HG03520 (cell line): Measurements from ENCODE around the gene ZBTB9.
"Not testable (repeated sequence)": the region's sequence is repeated elsewhere in the genome, so short reads cannot be mapped to it uniquely, and the experiment has no call there.

ENCODE experiments used
- ATAC-seq: cut with Tn5 transposase; IDR thresholded peaks from one replicate; pipeline ENCODE4 v1.9.1; 2021; ENCODE audit warnings: mild to moderate bottlenecking, moderate library complexity; ENCODE audit not compliant: unreplicated experiment

The ZBTB9 gene

DNA sequence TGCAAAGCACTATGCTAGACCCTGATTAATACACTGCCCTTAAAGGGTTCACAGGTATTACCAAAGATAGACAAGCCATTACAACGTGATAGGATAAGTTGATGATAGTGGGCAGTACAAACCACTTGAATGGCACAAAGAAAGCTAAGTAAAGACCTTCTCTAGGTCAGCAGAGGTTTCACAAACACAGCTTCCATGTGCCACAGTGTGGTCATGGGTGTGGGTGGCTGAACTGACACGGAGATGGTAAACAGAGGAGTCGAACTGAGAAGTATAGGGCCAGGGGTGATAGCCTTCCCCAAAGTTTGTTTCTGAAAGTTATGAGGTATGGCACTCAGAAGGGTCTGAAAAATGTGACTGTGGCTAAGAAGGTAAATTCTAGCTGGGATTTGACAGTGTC lies 4.3 kb downstream of the ZBTB9 start:
- ATAC-seq: no peak

DNA sequence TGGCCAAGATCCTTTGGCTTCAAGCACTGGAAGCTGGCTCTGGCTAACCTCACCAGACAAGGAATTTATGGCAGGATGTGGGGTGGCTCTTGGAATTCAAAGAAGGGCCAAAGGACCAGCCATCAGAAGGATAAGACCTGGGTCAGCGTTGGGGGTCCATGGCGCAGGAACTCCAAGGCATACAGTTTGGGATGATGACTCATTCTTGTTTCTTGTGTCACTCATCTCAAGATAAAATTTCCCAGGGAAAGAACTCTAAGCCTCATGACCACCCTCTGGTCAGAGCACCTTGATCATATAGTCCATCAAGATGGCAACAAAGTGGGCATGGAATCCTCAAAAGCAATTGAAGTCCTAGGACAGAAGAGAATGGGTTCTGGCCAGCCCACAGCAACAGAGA lies 4.8 kb downstream of the ZBTB9 start:
- no peak for ATAC-seq

DNA sequence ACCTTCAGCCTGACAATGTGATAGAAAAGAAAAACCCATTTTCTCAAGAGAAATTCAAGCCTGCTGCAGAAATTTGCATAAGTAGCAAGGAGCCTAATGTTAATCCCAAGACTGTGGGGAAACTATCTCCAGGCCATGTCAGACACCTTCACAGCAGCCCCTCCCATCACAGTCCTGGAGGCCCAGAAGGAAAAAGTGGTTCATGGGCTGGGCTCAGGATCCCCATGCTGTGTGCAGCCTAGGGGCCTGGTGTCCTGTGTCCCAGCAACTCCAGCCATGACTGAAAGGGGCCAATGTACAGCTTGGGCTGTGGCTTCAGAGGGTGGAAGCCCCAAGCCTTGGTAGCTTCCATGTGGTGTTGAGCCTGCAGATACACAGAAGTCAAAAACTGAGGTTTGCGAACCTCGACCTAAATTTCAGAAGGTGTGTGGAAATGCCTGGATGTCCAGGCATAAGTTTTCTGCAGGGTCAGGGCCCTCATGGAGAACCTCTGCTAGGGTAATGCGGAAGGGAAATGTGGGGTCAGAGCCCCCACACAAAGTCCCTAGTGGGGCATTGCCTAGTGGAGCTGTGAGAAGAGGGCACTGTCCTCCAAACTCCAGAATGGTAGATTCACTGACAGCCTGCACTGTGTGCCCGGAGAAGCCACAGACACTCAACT lies 11.8 kb downstream of the ZBTB9 start:
- ATAC-seq: no peak

DNA sequence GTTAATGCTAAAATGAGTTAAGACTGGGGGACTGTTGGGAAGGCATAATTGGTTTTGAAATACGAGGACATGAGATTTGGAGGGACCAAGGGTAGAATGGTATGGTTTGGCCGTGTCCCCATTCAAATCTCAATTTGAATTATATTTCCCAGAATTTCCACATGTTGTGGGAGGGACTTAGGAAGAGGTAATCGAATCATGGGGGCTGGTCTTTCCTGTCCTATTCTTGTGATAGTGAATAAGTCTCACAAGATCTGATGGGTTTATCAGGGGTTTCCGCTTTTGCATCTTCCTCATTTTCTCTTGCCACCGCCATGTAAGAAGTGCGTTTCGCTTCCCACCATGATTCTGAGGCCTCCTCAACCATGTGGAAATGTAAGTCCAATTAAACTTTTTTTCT lies 12.7 kb downstream of the ZBTB9 start:
- no peak for ATAC-seq

DNA sequence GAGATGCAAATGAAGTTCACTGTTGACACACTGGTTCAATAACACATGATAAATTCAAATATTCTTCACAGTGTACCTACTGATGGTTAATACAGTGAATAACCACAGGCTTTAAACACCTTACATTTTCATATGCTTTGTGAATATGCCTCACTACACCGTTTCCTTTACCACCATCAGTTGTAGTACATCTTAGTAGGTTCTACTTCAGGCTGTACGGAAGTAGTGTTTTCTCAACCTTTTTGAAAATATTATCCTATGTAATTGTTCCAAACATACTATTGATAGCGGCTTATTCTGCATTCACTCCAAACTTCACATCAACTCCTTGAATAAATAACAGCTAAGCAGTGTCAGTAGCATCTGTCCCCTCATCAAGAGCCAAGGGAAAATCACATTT lies 15.3 kb downstream of the ZBTB9 start:
- ATAC-seq: no peak

DNA sequence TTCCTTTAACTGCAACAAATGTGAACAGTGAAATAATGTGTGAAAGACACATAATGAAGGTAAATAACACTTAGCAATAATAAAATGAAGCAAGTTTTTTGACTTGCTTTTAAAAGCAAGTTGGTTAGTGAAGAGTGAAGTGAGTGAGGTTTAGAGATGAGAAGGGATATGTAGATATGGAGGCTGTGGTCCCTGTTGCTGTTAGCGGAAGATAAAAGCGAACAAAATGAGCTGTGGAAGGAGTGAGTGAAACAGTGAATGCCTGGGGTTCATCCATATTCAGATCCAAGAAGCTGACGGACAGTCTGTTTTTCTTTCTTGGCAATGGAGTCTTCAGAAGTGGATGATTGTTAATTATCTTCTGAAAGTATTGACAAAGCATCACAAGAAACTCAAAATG lies 23.5 kb downstream of the ZBTB9 start:
- ATAC-seq: no peak

DNA sequence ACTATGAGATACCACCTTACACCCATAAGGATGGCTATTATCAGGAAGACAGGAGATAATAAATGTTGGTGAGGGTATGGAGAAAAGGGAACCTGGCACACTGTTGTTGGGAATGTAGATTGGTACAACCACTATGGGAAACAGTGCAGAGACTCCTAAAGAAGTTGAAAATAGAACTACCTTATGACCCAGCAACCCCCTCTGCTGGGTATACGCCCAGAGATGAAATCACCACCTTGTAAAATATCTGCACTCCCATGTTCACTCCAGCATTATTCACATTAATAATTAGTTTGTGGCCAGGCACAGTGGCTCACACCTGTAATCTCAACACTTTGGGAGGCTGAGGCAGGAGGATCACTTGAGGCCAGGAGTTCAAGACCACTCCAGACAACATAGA lies 26.8 kb downstream of the ZBTB9 start:
- no peak for ATAC-seq

DNA sequence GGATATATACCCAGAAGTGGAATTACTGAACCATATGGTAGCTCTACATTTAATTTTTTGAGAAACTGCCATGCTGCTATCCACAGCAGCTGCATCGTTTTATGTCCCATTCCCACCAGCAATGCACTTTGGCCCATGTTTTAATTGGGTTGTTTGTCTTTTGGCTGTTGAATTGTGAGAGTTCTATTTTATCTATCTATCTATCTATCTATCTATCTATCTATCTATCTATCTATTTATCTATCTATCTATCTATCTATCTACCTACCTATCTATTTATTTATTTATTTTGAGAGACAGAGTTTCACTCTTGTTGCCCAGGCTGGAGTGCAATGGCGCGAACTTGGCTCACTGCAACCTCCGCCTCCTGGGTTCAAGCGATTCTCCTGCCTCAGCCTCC lies 28.2 kb downstream of the ZBTB9 start:
- ATAC-seq: not testable (repeated sequence)

DNA sequence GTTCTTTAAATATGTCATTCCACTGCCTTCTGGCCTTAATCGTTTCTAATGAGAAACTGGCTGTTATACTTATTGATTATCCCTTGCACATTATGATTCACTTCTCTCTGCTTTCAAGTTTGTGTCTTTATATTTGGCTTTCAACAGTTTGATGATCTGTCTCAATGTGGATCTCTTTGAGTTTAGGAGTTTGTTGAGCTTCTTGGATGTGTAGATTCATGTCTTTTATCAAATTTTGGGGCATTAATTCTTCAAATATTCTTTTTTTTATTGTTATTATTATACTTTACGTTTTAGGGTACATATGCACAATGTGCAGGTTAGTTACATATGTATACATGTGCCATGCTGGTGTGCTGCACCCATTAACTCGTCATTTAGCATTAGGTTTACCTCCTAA lies 29.3 kb downstream of the ZBTB9 start:
- ATAC-seq: no peak

DNA sequence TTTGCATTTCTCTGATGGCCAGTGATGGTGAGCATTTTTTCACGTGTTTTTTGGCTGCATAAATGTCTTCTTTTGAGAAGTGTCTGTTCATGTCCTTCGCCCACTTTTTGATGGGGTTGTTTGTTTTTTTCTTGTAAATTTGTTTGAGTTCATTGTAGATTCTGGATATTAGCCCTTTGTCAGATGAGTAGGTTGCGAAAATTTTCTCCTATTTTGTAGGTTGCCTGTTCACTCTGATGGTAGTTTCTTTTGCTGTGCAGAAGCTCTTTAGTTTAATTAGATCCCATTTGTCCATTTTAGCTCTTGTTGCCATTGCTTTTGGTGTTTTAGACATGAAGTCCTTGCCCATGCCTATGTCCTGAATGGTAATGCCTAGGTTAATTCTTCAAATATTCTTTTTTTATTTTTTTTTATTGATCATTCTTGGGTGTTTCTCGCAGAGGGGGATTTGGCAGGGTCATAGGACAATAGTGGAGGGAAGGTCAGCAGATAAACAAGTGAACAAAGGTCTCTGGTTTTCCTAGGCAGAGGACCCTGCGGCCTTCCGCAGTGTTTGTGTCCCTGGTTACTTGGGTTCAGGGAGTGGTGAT lies 30.4 kb downstream of the ZBTB9 start:
- ATAC-seq: not testable (repeated sequence)

DNA sequence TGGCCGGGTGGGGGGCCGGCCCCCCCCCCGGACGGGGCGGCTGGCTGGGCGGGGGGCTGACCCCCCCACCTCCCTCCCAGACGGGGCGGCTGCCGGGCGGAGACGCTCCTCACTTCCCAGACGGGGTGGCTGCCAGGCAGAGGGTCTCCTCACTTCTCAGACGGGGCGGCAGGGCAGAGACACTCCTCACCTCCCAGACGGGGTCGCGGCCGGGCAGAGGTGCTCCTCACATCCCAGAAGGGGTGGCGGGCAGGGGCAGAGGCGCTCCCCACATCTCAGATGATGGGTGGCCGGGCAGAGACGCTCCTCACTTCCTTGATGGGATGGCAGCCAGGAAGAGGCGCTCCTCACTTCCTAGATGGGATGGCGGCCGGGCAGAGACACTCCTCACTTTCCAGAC lies 31.3 kb downstream of the ZBTB9 start:
- not testable (repeated sequence) for ATAC-seq

DNA sequence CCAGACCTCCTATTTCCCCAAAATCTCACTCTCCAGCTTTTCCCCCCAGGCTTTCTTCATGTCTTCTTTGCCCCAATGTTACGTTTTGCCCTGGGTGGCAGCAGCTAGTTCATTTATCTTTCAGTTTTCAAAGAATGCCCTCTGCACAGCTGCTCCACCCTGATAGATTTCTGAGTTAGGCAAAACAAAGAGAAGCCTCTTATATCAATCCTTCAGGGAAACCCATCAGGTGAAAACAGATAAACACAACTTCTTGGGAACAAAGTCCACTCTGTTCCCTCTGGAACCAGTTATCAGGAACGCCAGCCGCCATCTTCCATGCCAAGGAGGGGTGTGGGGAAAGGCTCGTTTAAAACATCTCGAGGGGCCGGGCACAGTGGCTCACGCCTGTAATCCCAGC lies 34.0 kb downstream of the ZBTB9 start:
- no peak for ATAC-seq

DNA sequence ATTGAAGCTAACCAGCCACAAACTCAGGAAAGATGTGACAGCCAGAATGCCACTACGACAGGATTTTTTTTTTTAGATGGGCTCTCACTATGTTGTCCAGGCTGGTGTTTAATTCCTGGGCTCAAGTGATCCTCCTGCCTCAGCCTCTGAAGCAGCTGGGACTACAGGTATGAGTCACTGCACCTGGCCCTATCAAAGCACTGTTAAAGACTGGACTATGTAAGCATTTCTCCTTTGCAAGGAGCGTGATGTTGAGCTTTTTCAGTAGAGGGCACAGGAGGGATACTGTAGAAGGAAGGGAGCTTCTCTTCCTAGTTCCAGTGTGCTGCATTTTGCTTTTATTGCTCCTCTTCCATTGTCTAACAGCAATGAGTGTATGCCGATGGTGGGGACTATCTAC lies 35.8 kb downstream of the ZBTB9 start:
- ATAC-seq: no peak

DNA sequence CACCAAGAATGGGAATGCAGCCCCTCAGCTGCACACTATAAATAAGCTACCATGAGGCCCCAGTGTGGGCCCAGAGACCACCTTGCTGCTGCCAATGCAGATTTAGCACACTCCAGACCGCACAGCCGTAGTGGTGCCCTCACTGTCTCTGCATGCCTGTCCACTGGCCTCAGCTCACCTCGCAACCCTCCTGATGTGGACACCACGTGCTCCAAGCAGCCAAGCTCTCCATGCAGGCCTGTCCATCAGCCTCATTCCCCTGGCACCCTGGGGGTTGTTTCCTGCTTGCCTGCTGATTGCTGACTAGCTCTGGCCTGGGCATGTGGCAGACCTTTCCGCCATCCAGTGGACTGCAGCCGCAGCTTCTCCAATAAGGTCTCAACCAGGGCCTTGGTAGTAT lies 36.2 kb downstream of the ZBTB9 start:
- ATAC-seq: no peak

DNA sequence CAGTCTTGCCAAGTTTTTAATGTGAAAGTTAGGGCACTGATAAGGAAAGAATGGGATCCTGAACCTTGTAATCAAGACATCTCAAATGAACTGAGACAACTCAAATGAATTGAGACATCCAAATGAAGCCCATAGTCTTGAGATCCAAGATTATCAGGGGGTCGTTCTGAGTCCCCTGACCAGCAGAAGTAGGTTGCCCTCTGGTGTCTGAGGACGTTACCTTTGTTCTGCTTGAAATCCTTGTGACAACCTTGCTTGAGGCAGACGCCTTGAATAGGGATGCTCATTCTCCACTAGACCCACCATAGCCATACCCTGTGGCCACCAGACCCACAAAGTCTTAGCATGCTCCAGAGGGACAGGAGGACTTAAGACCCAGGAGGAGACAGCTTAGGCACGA lies 37.7 kb downstream of the ZBTB9 start:
- ATAC-seq: no peak

DNA sequence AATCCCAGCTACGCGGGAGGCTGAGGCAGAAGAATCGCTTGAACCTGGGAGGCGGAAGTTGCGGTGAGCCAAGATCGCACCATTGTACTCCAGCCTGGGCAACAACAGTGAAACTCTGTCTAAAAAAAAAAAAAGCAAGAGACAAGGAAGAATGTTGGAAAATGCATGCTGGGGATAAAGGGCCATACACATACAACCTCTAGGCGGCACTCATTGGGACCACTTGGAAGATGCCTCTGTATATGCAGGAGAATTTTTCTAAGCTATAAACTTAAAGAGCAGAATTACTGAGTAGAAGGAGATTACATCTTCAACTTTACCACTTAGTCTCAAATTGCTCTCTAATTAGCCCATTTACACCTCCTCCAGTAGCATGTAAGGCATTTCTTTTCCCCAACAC lies 42.8 kb downstream of the ZBTB9 start:
- no peak for ATAC-seq

DNA sequence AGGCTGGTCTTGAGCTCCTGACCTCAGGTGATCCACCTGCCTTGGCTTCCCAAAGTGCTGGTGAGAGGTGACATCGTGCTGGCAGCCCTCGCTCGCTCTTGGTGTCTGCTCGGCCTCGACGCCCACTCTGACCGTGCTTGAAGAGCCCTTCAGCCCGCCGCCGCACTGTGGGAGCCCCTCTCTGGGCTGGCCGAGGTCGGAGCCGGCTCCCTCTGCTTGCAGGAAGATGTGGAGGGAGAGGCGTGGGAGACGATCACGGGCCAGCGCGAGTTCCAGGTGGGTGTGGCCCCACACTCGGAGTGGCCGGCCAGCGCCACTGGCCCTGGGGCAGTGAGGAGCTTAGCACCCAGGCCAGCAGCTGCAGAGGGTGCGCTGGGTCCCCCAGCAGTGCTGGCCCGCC lies 48.1 kb downstream of the ZBTB9 start:
- no peak for ATAC-seq

DNA sequence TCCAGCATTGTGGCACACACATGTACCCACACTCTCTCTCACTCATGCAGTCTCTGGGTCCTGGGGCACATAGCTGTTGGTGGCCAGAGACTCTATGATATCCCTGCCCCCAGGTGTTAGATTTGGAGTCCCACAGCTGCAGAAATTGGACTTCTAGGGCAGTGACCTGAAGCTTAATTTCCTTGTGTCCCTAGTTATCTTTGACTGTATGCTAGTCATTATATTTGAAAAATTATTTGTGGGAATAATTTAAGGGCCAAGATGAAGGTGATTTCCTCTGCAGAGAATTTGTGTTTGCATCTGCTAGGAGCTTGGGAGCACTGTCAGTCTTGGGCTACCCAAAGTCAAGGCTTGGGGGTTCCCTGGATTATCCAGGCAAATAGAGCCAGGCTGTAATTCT lies 50.1 kb downstream of the ZBTB9 start:
- no peak for ATAC-seq

DNA sequence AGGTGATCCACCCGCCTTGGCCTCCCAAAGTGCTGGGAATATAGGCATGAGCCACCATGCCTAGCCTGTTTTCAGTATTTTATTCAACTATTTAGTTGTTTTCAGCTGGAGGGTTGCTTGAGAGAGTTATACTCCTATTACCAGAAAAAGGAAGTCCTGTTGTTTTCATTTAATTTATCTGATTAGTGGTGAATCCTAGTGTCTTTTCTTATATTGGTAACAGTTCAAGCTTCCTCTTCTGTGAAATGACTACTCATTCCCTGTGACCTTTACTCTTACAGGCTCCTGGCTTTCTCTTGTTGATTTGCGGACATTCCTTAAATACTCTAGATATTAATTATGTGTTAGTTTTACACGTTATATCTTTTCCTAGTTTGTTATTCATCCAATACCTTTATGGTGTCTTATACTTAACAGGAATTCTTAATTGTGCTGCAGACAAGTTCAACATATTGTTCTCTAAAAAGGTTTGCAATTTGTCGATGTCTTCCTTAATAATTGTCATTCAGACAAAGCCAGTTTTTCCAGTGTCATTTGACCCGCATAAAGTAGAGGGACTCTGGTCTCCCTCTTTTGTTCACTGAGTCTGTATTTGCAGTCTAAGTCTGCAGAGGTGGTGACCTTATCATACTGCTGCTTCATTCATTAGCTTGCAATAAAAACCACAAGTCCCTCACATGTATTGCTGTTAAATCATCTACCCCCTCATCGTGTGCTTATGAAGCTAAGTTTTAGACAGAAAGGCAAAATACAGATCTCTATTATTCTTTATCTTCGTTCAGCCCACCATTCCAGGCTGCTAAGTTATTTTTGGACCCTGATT lies 51.4 kb downstream of the ZBTB9 start:
- ATAC-seq: no peak
